SK-N-SH treated with all-trans-retinoic acid at 6 μM for 48 hours (cell line): ENCODE data around the gene SOD1.
"Not testable (repeated sequence)": the region's sequence is repeated elsewhere in the genome, so short reads cannot be mapped to it uniquely, and the experiment has no call there.

Experiments
- ATAC-seq: fragments of 200-7000 bp; cut with Tn5 transposase; 3 replicates; pipeline ENCODE4 v1.9.1; 2020; ENCODE audit warnings: mild to moderate bottlenecking, moderate library complexity
- ARNTL ChIP-seq: fragments of 450-650 bp; formaldehyde crosslinking; IDR thresholded peaks from 2 replicates; pipeline ENCODE4 v1.5.0; 2020; ENCODE audit warnings: low read depth, mild to moderate bottlenecking, moderate library complexity, borderline replicate concordance
- CSDC2 ChIP-seq: fragments of 250-450 bp; sonication (Bioruptor Pico); IDR thresholded peaks from 2 replicates; pipeline ENCODE4 v1.5.0; 2020; ENCODE audit warnings: mild to moderate bottlenecking, moderate library complexity
- ESRRG ChIP-seq: fragments of 250-450 bp; sonication (Bioruptor Pico); IDR thresholded peaks from 2 replicates; pipeline ENCODE4 v1.6.1; 2021; ENCODE audit warnings: mild to moderate bottlenecking
- GLIS3 ChIP-seq: fragments of 250-450 bp; sonication (Bioruptor Pico); IDR thresholded peaks from 2 replicates; pipeline ENCODE4 v1.5.0; 2020; ENCODE audit warnings: mild to moderate bottlenecking, moderate library complexity
- ISL1 ChIP-seq: fragments of 250-450 bp; sonication (Bioruptor Pico); IDR thresholded peaks from 2 replicates; pipeline ENCODE4 v2.1.2; 2022; ENCODE audit warnings: mild to moderate bottlenecking, moderate library complexity
- OSR1 ChIP-seq: fragments of 250-450 bp; sonication (Bioruptor Pico); IDR thresholded peaks from 2 replicates; pipeline ENCODE4 v1.8.0; 2022; ENCODE audit warnings: moderate library complexity, mild to moderate bottlenecking, inconsistent platforms
- PATZ1 ChIP-seq: fragments of 250-450 bp; sonication (Bioruptor Pico); IDR thresholded peaks from 2 replicates; pipeline ENCODE4 v1.8.0; 2020; ENCODE audit warnings: mild to moderate bottlenecking, moderate library complexity, borderline replicate concordance
- PPARA ChIP-seq: fragments of 250-450 bp; sonication (Bioruptor Pico); IDR thresholded peaks from 2 replicates; pipeline ENCODE4 v1.5.0; 2020; ENCODE audit warnings: mild to moderate bottlenecking, borderline replicate concordance
- RARB ChIP-seq: fragments of 250-450 bp; sonication (Bioruptor Pico); IDR thresholded peaks from 2 replicates; pipeline ENCODE4 v1.8.0; 2021; ENCODE audit warnings: mild to moderate bottlenecking, moderate library complexity
- SNAI2 ChIP-seq: fragments of 250-450 bp; sonication (Bioruptor Pico); IDR thresholded peaks from 2 replicates; pipeline ENCODE4 v1.5.0; 2020; ENCODE audit warnings: mild to moderate bottlenecking, moderate library complexity
- TCF4 ChIP-seq: fragments of 250-450 bp; sonication (Bioruptor Pico); IDR thresholded peaks from 2 replicates; pipeline ENCODE4 v1.8.0; 2021; ENCODE audit warnings: mild to moderate bottlenecking, moderate library complexity, borderline replicate concordance
- TOX ChIP-seq: fragments of 250-450 bp; sonication (Bioruptor Pico); IDR thresholded peaks from 2 replicates; pipeline ENCODE4 v1.8.0; 2021; ENCODE audit warnings: mild to moderate bottlenecking, moderate library complexity, borderline replicate concordance
- TSHZ2 ChIP-seq: fragments of 250-450 bp; sonication (Bioruptor Pico); IDR thresholded peaks from 2 replicates; pipeline ENCODE4 v1.5.0; 2020; ENCODE audit warnings: mild to moderate bottlenecking, moderate library complexity
- ZC3H10 ChIP-seq: fragments of 250-450 bp; sonication (Bioruptor Pico); IDR thresholded peaks from 2 replicates; pipeline ENCODE4 v1.5.1; 2021; ENCODE audit warnings: mild to moderate bottlenecking, moderate library complexity
- ZFP3 ChIP-seq: fragments of 250-450 bp; sonication (Bioruptor Pico); IDR thresholded peaks from 2 replicates; pipeline ENCODE4 v1.5.0; 2020; ENCODE audit warnings: mild to moderate bottlenecking, moderate library complexity
- ZNF565 ChIP-seq: fragments of 450-650 bp; formaldehyde crosslinking; conservative IDR thresholded peaks from 2 replicates; pipeline ENCODE4 v1.5.0; 2020; ENCODE audit warnings: low read depth, mild to moderate bottlenecking, moderate library complexity
- ZNF8 ChIP-seq: fragments of 450-650 bp; formaldehyde crosslinking; IDR thresholded peaks from 2 replicates; pipeline ENCODE4 v1.5.0; 2020; ENCODE audit warnings: mild to moderate bottlenecking, moderate library complexity
- TF ChIP-seq, protein P1 (sequence below): fragments of 250-450 bp; sonication (Bioruptor Pico); IDR thresholded peaks from 2 replicates; pipeline ENCODE4 v1.8.0; 2021; ENCODE audit warnings: low read depth, mild to moderate bottlenecking, moderate library complexity, borderline replicate concordance
- TF ChIP-seq, protein P2 (sequence below): fragments of 250-450 bp; sonication (Bioruptor Pico); IDR thresholded peaks from 2 replicates; pipeline ENCODE4 v1.5.1; 2020; ENCODE audit warnings: low read depth, mild to moderate bottlenecking, moderate library complexity
- TF ChIP-seq, protein P3 (sequence below): fragments of 250-450 bp; sonication (Bioruptor Pico); IDR thresholded peaks from 2 replicates; pipeline ENCODE4 v1.5.1; 2021; ENCODE audit warnings: mild to moderate bottlenecking, moderate library complexity

SOD1 gene

GRCh38 chr21:31654340-31654739 lies 5.2 kb upstream of the SOD1 start (continued):
- TF ChIP-seq ARNTL (no peak), TCF4 (no peak), ZNF565 (CRISPR knock-in tag) (no peak), ESRRG (CRISPR knock-in tag) (no peak), ZC3H10 (no peak), GLIS3 (CRISPR knock-in tag) (no peak), ZFP3 (CRISPR knock-in tag) (no peak), PPARA (CRISPR knock-in tag) (no peak)
- TF ChIP-seq, protein P1, sequence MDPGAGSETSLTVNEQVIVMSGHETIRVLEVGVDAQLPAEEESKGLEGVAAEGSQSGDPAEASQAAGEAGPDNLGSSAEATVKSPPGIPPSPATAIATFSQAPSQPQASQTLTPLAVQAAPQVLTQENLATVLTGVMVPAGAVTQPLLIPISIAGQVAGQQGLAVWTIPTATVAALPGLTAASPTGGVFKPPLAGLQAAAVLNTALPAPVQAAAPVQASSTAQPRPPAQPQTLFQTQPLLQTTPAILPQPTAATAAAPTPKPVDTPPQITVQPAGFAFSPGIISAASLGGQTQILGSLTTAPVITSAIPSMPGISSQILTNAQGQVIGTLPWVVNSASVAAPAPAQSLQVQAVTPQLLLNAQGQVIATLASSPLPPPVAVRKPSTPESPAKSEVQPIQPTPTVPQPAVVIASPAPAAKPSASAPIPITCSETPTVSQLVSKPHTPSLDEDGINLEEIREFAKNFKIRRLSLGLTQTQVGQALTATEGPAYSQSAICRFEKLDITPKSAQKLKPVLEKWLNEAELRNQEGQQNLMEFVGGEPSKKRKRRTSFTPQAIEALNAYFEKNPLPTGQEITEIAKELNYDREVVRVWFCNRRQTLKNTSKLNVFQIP (CRISPR knock-in tag), result no peak

- ATAC-seq, result not testable (repeated sequence)
These were observed 4.5 kb upstream of the SOD1 start for GRCh38 chr21:31654821-31655580.

DNA sequence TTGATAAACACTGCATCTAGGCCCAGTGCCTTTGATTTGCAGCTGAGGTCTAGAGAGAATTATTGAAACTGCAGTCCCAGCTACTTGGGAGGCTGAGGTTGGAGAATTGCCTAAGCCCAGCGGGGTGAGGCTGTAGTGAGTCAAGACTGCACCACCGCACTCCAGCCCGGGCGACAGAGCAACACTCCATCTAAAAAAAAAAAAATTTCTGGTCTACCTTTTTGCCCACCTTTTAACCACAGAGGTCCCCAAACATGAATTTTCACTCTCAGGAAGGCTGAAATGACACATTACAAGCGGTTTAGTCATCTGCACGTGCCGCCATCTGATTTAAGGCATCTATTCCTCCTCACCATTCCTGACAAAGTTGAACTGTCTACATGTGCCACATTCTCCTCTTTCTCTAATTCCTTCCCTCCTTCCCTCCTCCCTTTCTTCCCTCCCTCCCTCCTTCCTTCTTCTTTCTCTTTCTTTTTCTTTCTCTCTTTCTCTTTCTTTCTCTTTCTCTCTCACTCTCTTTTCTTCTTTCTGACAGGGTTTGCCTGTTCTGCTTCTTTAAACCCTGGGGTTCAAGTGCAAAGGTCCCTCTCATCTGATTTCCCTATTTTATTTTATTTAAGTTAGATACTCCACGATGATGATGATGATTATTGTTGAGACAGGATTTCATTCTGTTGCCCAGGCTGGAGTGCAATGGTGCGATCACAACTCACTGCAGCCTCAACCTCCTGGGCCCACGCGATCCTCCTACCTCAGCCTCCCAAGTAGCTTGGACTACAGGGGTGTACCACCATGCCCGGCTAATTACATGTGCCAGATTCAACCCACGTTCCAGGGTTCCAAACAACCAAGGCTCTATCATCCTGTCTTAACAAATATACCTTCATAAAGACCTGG lies 3.0 kb upstream of the SOD1 start:
- ATAC-seq, result no peak
- TF ChIP-seq OSR1 (CRISPR knock-in tag) (no peak), ZNF8 (no peak), ZNF565 (CRISPR knock-in tag) (no peak)
- TF ChIP-seq, protein P1 (CRISPR knock-in tag), result no peak
- TF ChIP-seq, protein P2, sequence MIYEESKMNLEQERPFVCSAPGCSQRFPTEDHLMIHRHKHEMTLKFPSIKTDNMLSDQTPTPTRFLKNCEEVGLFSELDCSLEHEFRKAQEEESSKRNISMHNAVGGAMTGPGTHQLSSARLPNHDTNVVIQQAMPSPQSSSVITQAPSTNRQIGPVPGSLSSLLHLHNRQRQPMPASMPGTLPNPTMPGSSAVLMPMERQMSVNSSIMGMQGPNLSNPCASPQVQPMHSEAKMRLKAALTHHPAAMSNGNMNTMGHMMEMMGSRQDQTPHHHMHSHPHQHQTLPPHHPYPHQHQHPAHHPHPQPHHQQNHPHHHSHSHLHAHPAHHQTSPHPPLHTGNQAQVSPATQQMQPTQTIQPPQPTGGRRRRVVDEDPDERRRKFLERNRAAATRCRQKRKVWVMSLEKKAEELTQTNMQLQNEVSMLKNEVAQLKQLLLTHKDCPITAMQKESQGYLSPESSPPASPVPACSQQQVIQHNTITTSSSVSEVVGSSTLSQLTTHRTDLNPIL (CRISPR knock-in tag), result no peak

DNA sequence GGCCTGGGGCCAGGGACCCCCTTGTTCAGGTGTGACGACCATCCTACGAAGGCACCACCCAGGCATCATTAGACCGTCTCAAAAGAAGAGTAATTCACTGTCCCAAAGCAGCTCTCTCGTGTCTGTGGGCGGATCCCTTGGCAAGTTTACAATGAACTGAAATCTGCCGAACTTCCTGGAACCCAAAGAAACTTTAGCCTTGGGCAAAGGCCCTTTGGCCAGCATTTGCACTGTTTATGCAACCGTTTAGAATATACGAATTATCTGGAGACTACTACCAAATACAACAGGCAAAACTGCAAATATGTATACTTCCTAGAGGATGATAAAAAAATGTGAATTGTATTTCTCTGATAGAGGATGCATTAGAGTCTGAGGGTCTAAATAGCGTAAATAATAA lies 1.4 kb upstream of the SOD1 start:
- ATAC-seq, result no peak
- TF ChIP-seq PPARA (CRISPR knock-in tag) (no peak), ESRRG (CRISPR knock-in tag) (no peak), GLIS3 (CRISPR knock-in tag) (no peak), TSHZ2 (no peak), ZNF8 (no peak), RARB (CRISPR knock-in tag) (no peak), ISL1 (CRISPR knock-in tag) (no peak), ZC3H10 (no peak), TOX (CRISPR knock-in tag) (no peak), OSR1 (CRISPR knock-in tag) (no peak), ARNTL (no peak), PATZ1 (CRISPR knock-in tag) (no peak), ZFP3 (CRISPR knock-in tag) (no peak), TCF4 (no peak), CSDC2 (CRISPR knock-in tag) (no peak), SNAI2 (CRISPR knock-in tag) (no peak)
- TF ChIP-seq, protein P2 (CRISPR knock-in tag), result no peak
- TF ChIP-seq, protein P3, sequence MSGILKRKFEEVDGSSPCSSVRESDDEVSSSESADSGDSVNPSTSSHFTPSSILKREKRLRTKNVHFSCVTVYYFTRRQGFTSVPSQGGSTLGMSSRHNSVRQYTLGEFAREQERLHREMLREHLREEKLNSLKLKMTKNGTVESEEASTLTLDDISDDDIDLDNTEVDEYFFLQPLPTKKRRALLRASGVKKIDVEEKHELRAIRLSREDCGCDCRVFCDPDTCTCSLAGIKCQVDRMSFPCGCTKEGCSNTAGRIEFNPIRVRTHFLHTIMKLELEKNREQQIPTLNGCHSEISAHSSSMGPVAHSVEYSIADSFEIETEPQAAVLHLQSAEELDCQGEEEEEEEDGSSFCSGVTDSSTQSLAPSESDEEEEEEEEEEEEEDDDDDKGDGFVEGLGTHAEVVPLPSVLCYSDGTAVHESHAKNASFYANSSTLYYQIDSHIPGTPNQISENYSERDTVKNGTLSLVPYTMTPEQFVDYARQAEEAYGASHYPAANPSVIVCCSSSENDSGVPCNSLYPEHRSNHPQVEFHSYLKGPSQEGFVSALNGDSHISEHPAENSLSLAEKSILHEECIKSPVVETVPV (CRISPR knock-in tag), result no peak
